ENCODE data around the gene MYOG. TPM values are rescaled to one million over a fixed set of nuclear protein-coding genes. Genes with fewer than 3 reads are reported as not detected.
A peak's percentile ranks its signal among the peaks of the same experiment; 100 is the strongest.

MYOG gene
- total RNA-seq, 1 donor from 2014 or later: not detected

DNA sequence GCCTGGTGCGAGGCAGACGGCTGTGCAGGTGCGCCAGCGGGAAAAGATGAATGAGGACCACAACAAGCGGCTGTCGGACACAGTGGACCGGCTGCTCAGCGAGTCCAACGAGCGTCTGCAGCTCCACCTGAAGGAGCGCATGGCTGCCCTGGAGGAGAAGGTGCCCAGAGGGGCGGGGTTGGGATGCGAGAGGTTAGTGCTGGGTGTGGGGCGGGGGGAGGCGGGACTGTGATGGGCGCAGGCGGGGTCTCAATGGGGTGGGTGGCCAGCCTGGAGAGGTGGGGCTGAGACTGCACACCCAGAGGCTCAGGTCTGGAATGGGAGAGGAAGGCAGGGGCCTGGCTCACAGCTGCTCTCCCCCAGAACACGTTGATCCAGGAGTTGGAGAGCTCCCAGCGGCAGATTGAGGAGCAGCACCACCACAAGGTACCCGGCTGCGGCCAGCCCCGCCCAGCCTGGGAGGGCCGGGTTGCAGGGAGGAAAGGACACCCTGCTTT, 37.2 kb downstream of the MYOG start:
- TF ChIP-seq, protein P1, sequence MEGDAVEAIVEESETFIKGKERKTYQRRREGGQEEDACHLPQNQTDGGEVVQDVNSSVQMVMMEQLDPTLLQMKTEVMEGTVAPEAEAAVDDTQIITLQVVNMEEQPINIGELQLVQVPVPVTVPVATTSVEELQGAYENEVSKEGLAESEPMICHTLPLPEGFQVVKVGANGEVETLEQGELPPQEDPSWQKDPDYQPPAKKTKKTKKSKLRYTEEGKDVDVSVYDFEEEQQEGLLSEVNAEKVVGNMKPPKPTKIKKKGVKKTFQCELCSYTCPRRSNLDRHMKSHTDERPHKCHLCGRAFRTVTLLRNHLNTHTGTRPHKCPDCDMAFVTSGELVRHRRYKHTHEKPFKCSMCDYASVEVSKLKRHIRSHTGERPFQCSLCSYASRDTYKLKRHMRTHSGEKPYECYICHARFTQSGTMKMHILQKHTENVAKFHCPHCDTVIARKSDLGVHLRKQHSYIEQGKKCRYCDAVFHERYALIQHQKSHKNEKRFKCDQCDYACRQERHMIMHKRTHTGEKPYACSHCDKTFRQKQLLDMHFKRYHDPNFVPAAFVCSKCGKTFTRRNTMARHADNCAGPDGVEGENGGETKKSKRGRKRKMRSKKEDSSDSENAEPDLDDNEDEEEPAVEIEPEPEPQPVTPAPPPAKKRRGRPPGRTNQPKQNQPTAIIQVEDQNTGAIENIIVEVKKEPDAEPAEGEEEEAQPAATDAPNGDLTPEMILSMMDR (IDR thresholded peaks at IDR 0.05; ENCODE audit: insufficient read depth, low read length, poor library complexity, severe bottlenecking): peak; percentile 23
- Histone ChIP-seq H3K4me3 (ENCODE audit: low read depth, low read length) (no peak overlapping the region), H3K27me3 (ENCODE audit: control insufficient read depth, insufficient read depth, low read length) (peaks cover 9% of the 10 kb centered on the region), H3K36me3 (ENCODE audit: control insufficient read depth, insufficient read depth, low read length) (peaks cover 2% of the 10 kb centered on the region)
- no peak for DNase-seq (ENCODE audit: low read depth)

DNA sequence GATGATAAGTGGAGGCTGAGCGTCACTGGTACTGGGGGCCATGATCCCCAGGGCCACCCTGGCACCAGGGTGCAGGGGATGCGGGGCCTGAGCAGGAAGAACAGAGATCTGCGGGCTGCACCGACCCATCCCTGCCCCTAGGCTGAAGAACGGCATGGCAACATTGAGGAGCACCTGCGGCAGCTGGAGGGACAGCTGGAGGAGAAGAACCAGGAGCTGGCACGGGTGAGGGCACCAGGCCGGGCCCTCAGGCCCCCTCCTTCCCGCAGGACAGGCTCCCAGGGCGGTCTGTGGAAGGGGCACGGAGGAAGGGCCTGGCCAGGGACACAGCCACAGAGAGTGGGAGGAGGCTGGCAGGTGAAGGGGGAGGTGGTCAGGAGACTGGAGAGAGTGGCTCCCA, 37.7 kb downstream of the MYOG start:
- no peak overlapping the region for H3K4me3 ChIP-seq (ENCODE audit: low read depth, low read length)
- H3K27me3 ChIP-seq (ENCODE audit: control insufficient read depth, insufficient read depth, low read length): peaks cover 9% of the 10 kb centered on the region
- H3K36me3 ChIP-seq (ENCODE audit: control insufficient read depth, insufficient read depth, low read length): peaks cover 2% of the 10 kb centered on the region
- TF ChIP-seq, protein P1 (IDR thresholded peaks at IDR 0.05; ENCODE audit: insufficient read depth, low read length, poor library complexity, severe bottlenecking): no peak
- no peak for DNase-seq (ENCODE audit: low read depth)

DNA sequence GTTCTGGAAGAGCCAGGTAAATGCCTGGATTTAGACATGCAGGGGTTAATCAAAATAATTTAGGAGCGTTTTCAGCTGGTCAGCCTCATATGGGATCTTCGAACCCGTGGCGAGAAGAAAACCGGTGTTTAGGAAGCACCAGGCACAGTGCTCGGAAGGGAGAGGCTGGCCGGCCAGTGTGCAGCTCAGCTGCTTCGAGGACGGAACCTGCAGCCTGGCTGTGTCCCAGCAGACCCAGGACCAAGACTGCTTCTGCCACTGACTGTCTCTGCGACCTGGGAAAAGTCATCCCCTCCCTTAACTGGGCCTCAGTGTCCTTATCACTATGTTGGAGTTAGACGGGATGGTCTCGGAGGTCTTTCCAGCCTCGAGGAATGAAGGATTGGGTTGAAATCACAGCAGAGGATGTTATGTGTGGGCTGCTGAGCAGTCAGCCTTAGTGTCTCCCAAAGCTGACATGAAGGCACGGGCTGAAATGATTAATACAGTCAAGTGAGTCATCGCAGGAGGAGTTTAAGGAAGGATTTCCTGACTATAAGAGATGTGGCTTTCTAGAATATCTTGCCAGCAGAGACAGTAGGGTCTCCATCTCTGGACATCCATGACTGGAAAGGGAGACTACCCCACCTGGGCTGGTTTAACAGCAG, 38.7 kb downstream of the MYOG start:
- peak; percentile 67 for DNase-seq (ENCODE audit: low read depth)
- Histone ChIP-seq H3K27me3 (ENCODE audit: control insufficient read depth, insufficient read depth, low read length) (peaks cover 8% of the 10 kb centered on the region), H3K36me3 (ENCODE audit: control insufficient read depth, insufficient read depth, low read length) (peaks cover 2% of the 10 kb centered on the region), H3K4me3 (ENCODE audit: low read depth, low read length) (no peak overlapping the region)
- TF ChIP-seq, protein P1 (IDR thresholded peaks at IDR 0.05; ENCODE audit: insufficient read depth, low read length, poor library complexity, severe bottlenecking): no peak

DNA sequence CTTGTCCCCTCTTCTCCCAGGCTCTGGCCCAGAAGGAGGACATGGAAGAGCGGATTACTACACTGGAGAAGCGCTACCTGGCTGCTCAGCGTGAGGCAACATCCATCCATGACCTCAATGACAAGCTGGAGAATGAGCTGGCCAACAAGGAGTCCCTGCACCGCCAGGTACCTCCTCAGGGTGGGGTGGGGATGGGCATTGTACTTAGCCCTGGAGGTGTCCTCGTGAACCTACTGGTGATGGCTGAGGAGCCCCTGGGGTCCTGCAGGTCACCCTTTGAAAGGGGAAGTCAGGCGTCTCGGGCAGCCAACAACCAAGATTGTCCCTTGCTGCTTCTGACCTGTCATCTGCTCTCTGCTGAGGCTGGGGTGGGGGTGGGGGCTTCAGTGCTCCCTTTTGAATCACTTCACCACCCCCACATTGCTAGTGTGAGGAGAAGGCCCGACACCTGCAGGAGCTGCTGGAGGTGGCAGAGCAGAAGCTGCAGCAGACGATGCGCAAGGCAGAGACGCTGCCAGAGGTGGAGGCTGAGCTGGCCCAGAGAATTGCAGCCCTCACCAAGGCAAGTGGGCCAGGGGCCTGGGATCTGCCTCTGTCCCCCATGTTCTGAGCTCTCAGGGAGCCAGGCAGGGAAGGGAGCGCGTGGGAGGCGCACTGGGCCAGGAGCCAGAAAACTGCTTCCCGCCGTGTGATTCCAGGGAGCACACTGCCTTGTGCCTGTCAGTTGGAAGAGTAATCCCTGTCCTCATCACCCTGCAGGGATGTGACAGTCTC, 39.8 kb downstream of the MYOG start:
- DNase-seq (ENCODE audit: low read depth): no peak
- Histone ChIP-seq H3K36me3 (ENCODE audit: control insufficient read depth, insufficient read depth, low read length) (peaks cover 2% of the 10 kb centered on the region), H3K27me3 (ENCODE audit: control insufficient read depth, insufficient read depth, low read length) (no peaks in the 10 kb centered on the region), H3K4me3 (ENCODE audit: low read depth, low read length) (no peak overlapping the region)
- TF ChIP-seq, protein P1 (IDR thresholded peaks at IDR 0.05; ENCODE audit: insufficient read depth, low read length, poor library complexity, severe bottlenecking): no peak

DNA sequence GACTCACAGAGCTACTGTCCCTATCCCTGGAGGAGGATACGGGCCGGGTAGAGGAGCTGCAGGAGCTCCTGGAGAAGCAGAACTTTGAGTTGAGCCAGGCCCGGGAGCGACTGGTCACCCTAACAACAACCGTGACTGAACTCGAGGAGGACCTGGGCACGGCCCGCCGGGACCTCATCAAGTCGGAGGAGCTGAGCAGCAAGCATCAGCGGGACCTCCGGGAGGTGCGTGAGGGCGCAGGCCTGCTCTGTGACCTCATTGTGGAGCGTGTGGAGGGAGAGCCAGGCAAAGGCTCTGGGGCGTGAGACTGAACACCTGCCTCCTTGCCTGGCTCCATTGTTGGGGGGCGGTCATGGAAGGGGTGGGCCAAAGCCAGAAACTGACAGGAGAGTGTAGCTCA, 40.5 kb downstream of the MYOG start:
- Histone ChIP-seq H3K36me3 (ENCODE audit: control insufficient read depth, insufficient read depth, low read length) (peaks cover 2% of the 10 kb centered on the region), H3K4me3 (ENCODE audit: low read depth, low read length) (no peak overlapping the region), H3K27me3 (ENCODE audit: control insufficient read depth, insufficient read depth, low read length) (no peaks in the 10 kb centered on the region)
- DNase-seq (ENCODE audit: low read depth): no peak
- TF ChIP-seq, protein P1 (IDR thresholded peaks at IDR 0.05; ENCODE audit: insufficient read depth, low read length, poor library complexity, severe bottlenecking): no peak

All from kidney epithelial cell (primary cell).